ENCODE measurements around the gene CYGB.

The CYGB gene

GRCh38 chr17:76537578-76538280, at the start of gene CYGB:
CYGB (minus strand) TSS chr17:76537709; CDS start chr17:76537542, 167 bp downstream.
- no peak for DNase-seq
- no peak for TF ChIP-seq GATA1 (IDR thresholded peaks at IDR 0.05; ENCODE audit: low read depth, low read length)

GRCh38 chr17:76586741-76587487, 49.4 kb upstream of the CYGB start:
- no peak for DNase-seq
- TF ChIP-seq POLR2A (IDR thresholded peaks at IDR 0.05; ENCODE audit: low read length) (no peak), GATA1 (IDR thresholded peaks at IDR 0.05; ENCODE audit: low read depth, low read length) (no peak)

GRCh38 chr17:76585649-76586593, 48.4 kb upstream of the CYGB start, which contains the start of gene ST6GALNAC2:
ST6GALNAC2 (minus strand) TSS chr17:76585860; CDS start chr17:76585808, 52 bp downstream.
- peak; percentile 69 to 71 for DNase-seq
- TF ChIP-seq POLR2A (IDR thresholded peaks at IDR 0.05; ENCODE audit: low read length) (no peak), GATA1 (IDR thresholded peaks at IDR 0.05; ENCODE audit: low read depth, low read length) (no peak)

- DNase-seq = no peak
Measured at GRCh38 chr17:76585033-76585648, 47.6 kb upstream of the CYGB start.

GRCh38 chr17:76584427-76585032, 47.0 kb upstream of the CYGB start:
- no peak for TF ChIP-seq POLR2A (IDR thresholded peaks at IDR 0.05; ENCODE audit: low read length)
- TF ChIP-seq GATA1 (IDR thresholded peaks at IDR 0.05; ENCODE audit: low read depth, low read length) = no peak

More at GRCh38 chr17:76585033-76585648, 47.6 kb upstream of the CYGB start:
- TF ChIP-seq POLR2A (IDR thresholded peaks at IDR 0.05; ENCODE audit: low read length) = no peak

GRCh38 chr17:76582660-76583059, 45.2 kb upstream of the CYGB start:
- no peak for TF ChIP-seq GATA1 (IDR thresholded peaks at IDR 0.05; ENCODE audit: low read depth, low read length)
- TF ChIP-seq POLR2A (IDR thresholded peaks at IDR 0.05; ENCODE audit: low read length) = no peak
- DNase-seq = no peak

More at GRCh38 chr17:76584427-76585032, 47.0 kb upstream of the CYGB start:
- DNase-seq = no peak

- no peak for DNase-seq
- TF ChIP-seq GATA1 (IDR thresholded peaks at IDR 0.05; ENCODE audit: low read depth, low read length) = no peak
- TF ChIP-seq POLR2A (IDR thresholded peaks at IDR 0.05; ENCODE audit: low read length) = no peak
Measured at GRCh38 chr17:76581515-76581914, 44.0 kb upstream of the CYGB start.

- DNase-seq = no peak
- TF ChIP-seq GATA1 (IDR thresholded peaks at IDR 0.05; ENCODE audit: low read depth, low read length) (no peak), POLR2A (IDR thresholded peaks at IDR 0.05; ENCODE audit: low read length) (no peak)
Measured at GRCh38 chr17:76579281-76579680, 41.8 kb upstream of the CYGB start.

- TF ChIP-seq POLR2A (IDR thresholded peaks at IDR 0.05; ENCODE audit: low read length) (no peak), GATA1 (IDR thresholded peaks at IDR 0.05; ENCODE audit: low read depth, low read length) (no peak)
- no peak for DNase-seq
Measured at GRCh38 chr17:76578376-76578775, 40.9 kb upstream of the CYGB start.

- DNase-seq = no peak
Measured at GRCh38 chr17:76577876-76578275, 40.4 kb upstream of the CYGB start.

GRCh38 chr17:76576189-76576588, 38.7 kb upstream of the CYGB start:
- DNase-seq = no peak
- TF ChIP-seq GATA1 (IDR thresholded peaks at IDR 0.05; ENCODE audit: low read depth, low read length) = no peak
- TF ChIP-seq POLR2A (IDR thresholded peaks at IDR 0.05; ENCODE audit: low read length) = no peak

More at GRCh38 chr17:76577876-76578275, 40.4 kb upstream of the CYGB start:
- TF ChIP-seq GATA1 (IDR thresholded peaks at IDR 0.05; ENCODE audit: low read depth, low read length) (no peak), POLR2A (IDR thresholded peaks at IDR 0.05; ENCODE audit: low read length) (no peak)

- TF ChIP-seq POLR2A (IDR thresholded peaks at IDR 0.05; ENCODE audit: low read length) = no peak
- no peak for TF ChIP-seq GATA1 (IDR thresholded peaks at IDR 0.05; ENCODE audit: low read depth, low read length)
Measured at GRCh38 chr17:76575570-76575969, 38.1 kb upstream of the CYGB start.

GRCh38 chr17:76574166-76574565, 36.7 kb upstream of the CYGB start:
- TF ChIP-seq GATA1 (IDR thresholded peaks at IDR 0.05; ENCODE audit: low read depth, low read length) (no peak), POLR2A (IDR thresholded peaks at IDR 0.05; ENCODE audit: low read length) (no peak)
- DNase-seq = no peak

More at GRCh38 chr17:76575570-76575969, 38.1 kb upstream of the CYGB start:
- DNase-seq = no peak
